Osteocyte (in vitro differentiated cells): Measurements from ENCODE around the gene PABPC1L. TPM values are rescaled to one million over a fixed set of nuclear protein-coding genes. Genes with fewer than 3 reads are reported as not detected.

Experiments used
- DNase-seq: peaks from one replicate; pipeline ENCODE4 v3.0.0; 2021; ENCODE audit warnings: mixed read lengths; ENCODE audit not compliant: unreplicated experiment; ENCODE audit errors: extremely low spot score
- H3K27ac Mint-ChIP-seq: one replicate; pipeline ENCODE4 v1.8.0; 2021; ENCODE audit warnings: mild to moderate bottlenecking, mixed read lengths; ENCODE audit not compliant: unreplicated experiment
- H3K27me3 Mint-ChIP-seq: one replicate; pipeline ENCODE4 v1.8.0; 2021; ENCODE audit warnings: mixed read lengths; ENCODE audit not compliant: unreplicated experiment
- H3K36me3 Mint-ChIP-seq: one replicate; pipeline ENCODE4 v1.8.0; 2021; ENCODE audit warnings: mixed read lengths; ENCODE audit not compliant: unreplicated experiment
- H3K4me1 Mint-ChIP-seq: one replicate; pipeline ENCODE4 v1.8.0; 2021; ENCODE audit warnings: mixed read lengths; ENCODE audit not compliant: unreplicated experiment
- H3K4me3 Mint-ChIP-seq: one replicate; pipeline ENCODE4 v1.8.0; 2021; ENCODE audit warnings: mild to moderate bottlenecking, moderate library complexity, mixed read lengths; ENCODE audit not compliant: unreplicated experiment
- H3K9me3 Mint-ChIP-seq: one replicate; pipeline ENCODE4 v1.8.0; 2021; ENCODE audit warnings: mixed read lengths; ENCODE audit not compliant: unreplicated experiment
- total RNA-seq: library from RNA; stranded (reverse); gene quantifications from 2 replicates; pipeline ENCODE4 v1.2.1, GENCODE V29; 2021
- TF ChIP-seq, protein P1 (sequence below): fragments of 200-600 bp; sonication (generic); IDR thresholded peaks from 2 replicates; pipeline ENCODE4 v1.5.0; 2021; ENCODE audit warnings: antibody characterized with exemption, mild to moderate bottlenecking, moderate library complexity

PABPC1L gene
- total RNA-seq, 1 donor from 2014 or later: 65.3 TPM

DNA sequence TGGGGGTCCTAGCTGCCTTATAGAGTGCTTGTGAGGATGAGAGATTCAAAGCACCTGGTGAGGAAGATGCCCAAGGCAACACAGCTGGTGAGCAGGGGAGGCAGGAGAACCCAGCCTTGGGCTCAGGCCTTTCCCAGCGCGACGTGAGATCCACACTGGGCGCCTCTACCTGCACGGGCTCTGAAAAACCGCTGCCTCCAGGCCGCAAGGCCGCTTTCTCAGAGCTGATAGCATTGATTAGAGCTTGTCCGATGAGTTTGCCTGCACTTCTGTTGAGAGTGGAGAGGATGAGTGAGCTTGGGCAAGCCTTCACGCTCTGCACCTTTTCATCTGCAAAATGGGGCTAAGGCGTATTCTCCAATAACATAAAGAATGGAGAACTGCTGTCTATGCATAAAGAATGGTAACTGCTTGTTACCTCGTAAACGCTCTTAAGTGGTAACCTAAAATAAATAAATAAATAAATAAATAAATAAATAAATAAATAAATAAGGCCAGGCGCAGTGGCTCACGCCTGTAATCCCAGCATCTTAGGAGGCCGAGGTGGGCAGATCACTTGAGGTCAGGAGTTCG, 916 bp downstream of the PABPC1L start:
- Mint-ChIP-seq H3K9me3 (no peaks in the 10 kb centered on the region), H3K4me1 (peaks cover 19% of the 10 kb centered on the region), H3K27me3 (no peaks in the 10 kb centered on the region), H3K27ac (no peak overlapping the region), H3K4me3 (peak overlapping the region; percentile 82), H3K36me3 (peaks cover 36% of the 10 kb centered on the region)
- TF ChIP-seq, protein P1, sequence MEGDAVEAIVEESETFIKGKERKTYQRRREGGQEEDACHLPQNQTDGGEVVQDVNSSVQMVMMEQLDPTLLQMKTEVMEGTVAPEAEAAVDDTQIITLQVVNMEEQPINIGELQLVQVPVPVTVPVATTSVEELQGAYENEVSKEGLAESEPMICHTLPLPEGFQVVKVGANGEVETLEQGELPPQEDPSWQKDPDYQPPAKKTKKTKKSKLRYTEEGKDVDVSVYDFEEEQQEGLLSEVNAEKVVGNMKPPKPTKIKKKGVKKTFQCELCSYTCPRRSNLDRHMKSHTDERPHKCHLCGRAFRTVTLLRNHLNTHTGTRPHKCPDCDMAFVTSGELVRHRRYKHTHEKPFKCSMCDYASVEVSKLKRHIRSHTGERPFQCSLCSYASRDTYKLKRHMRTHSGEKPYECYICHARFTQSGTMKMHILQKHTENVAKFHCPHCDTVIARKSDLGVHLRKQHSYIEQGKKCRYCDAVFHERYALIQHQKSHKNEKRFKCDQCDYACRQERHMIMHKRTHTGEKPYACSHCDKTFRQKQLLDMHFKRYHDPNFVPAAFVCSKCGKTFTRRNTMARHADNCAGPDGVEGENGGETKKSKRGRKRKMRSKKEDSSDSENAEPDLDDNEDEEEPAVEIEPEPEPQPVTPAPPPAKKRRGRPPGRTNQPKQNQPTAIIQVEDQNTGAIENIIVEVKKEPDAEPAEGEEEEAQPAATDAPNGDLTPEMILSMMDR: no peak
- DNase-seq: no peak

DNA sequence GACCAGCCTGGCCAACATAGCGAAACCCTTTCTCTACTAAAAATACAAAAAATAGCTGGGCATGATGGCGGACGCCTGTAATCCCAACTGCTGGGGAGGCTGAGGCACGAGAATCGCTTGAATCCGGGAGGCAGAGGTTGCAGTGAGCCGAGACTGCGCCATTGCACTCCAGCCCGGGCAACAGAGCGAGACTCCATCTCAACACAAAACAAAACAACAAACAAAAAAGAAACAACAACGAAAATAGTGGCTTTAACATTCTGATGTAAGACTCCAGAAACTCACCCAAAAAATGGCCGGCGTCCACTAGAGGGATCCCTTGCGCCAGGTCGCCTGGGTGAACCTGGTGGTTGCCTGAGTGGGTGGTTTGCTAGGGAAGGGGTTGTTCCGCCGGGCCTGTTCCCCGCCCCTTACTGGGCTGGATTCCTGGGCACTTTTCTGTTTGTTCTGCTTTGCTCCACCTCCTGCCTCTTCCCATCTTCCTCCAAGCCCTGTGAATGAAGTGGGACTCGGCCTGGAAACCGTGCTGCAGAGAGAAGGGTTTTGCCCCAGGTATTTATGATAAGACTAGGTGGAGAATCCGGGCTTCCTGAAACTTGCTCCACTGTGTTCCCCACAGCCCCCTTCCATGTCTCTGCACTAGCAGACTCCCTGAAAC, 1.5 kb downstream of the PABPC1L start:
- H3K4me1 Mint-ChIP-seq: peaks cover 19% of the 10 kb centered on the region
- H3K36me3 Mint-ChIP-seq: peaks cover 30% of the 10 kb centered on the region
- H3K4me3 Mint-ChIP-seq: peak overlapping the region; percentile 38
- no peak for DNase-seq
- no peaks in the 10 kb centered on the region for H3K27me3 Mint-ChIP-seq
- no peak overlapping the region for H3K27ac Mint-ChIP-seq
- no peaks in the 10 kb centered on the region for H3K9me3 Mint-ChIP-seq
- TF ChIP-seq, protein P1: peak; percentile 47

DNA sequence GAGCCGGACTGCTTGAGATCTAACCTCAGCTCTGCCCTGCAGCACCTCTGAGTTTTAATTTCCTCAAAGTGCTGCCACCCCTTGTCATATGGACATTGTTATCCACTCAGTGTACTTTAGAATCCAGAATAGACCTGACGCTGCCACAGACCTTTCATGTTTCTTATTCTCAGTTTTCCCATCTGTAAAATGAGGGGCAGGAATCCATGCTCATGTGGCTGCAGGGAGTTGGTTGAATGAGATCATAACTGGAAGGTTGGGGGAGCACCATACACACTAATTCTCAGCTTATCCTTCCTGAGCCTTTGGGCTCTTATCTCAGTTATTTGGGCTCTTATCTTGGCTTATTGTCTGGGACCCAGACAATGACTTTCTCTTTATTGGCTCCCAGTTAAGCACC, 2.3 kb downstream of the PABPC1L start:
- no peak for DNase-seq
- Mint-ChIP-seq H3K27ac (no peak overlapping the region), H3K4me1 (peaks cover 19% of the 10 kb centered on the region), H3K27me3 (no peaks in the 10 kb centered on the region), H3K36me3 (peaks cover 32% of the 10 kb centered on the region), H3K9me3 (no peaks in the 10 kb centered on the region), H3K4me3 (peak overlapping the region; percentile 38)
- TF ChIP-seq, protein P1: no peak

DNA sequence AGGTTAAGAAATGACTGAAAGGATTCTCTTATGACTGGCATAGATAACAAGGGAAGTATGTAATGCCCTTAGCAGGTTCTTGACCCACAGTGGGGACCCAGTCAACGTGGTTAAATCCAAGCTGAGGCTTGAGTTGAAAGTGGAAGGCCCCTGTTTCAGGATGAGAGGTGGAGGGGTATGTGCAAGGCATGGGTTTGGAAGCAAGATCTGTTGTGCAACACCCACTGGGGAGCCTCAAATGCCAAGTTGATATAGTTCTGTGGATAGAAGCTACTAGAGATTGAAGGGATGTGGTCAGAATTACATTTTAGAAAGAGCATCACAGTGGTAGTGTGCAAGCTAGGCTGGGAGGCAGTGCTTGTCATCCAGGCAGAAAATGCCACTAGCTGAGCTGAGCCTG, 5.1 kb downstream of the PABPC1L start:
- Mint-ChIP-seq H3K36me3 (peaks cover 24% of the 10 kb centered on the region), H3K9me3 (no peaks in the 10 kb centered on the region), H3K27me3 (no peaks in the 10 kb centered on the region), H3K4me1 (peaks cover 8% of the 10 kb centered on the region), H3K27ac (no peak overlapping the region), H3K4me3 (no peak overlapping the region)
- TF ChIP-seq, protein P1: no peak
- no peak for DNase-seq

DNA sequence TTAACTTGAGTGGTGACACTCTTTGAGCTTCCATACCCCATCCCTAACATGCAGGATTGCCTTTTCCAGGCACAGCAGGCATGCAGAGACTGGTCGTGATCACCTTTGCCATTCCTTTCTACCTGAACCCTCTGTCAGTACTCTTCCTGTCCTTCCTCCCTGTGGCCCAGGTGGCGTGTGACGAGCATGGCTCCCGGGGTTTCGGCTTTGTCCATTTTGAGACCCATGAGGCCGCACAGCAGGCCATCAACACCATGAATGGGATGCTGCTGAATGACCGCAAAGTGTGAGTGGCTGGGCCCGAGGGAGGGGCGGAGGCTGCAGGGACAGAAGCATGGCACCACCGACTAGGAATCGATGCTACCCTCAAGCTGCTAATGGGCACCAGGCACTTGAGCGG, 6.7 kb downstream of the PABPC1L start:
- no peak for DNase-seq
- Mint-ChIP-seq H3K27me3 (no peaks in the 10 kb centered on the region), H3K27ac (no peak overlapping the region), H3K9me3 (no peaks in the 10 kb centered on the region), H3K4me3 (no peak overlapping the region), H3K4me1 (peaks cover under 1% of the 10 kb centered on the region), H3K36me3 (peaks cover 24% of the 10 kb centered on the region)
- TF ChIP-seq, protein P1: no peak
